OCI-LY1 (cell line): ENCODE data around the gene FKRP.

Experiments
- H2AFZ ChIP-seq: fragments of 200-600 bp; sonication (generic), shearing (Covaris generic); 2 replicates; pipeline ENCODE4 v1.6.0; 2014; ENCODE audit warnings: antibody characterized with exemption, mild to moderate bottlenecking, low read length
- H3F3A ChIP-seq: fragments of 200-600 bp; sonication (generic), shearing (Covaris generic); 2 replicates; pipeline ENCODE4 v1.6.0; 2014; ENCODE audit warnings: mild to moderate bottlenecking, antibody characterized with exemption, low read length, moderate library complexity; ENCODE audit not compliant: insufficient read depth
- H3K27ac ChIP-seq: fragments of 200-600 bp; sonication (generic); 2 replicates; pipeline ENCODE4 v1.5.1; 2014; ENCODE audit warnings: low read length, mixed run types, mild to moderate bottlenecking, low read depth; ENCODE audit not compliant: poor library complexity, severe bottlenecking
- H3K27me3 ChIP-seq: fragments of 200-600 bp; sonication (generic); 2 replicates; pipeline ENCODE4 v1.6.0; 2014; ENCODE audit warnings: antibody characterized with exemption, mild to moderate bottlenecking, low read length, moderate library complexity; ENCODE audit not compliant: insufficient read depth
- H3K36me3 ChIP-seq: fragments of 200-600 bp; sonication (generic); 2 replicates; pipeline ENCODE4 v1.6.1; 2014; ENCODE audit warnings: mild to moderate bottlenecking, antibody characterized with exemption, low read length, moderate library complexity, mixed read lengths; ENCODE audit not compliant: insufficient read depth
- H3K4me1 ChIP-seq: fragments of 200-600 bp; sonication (generic); 2 replicates; pipeline ENCODE4 v1.5.1; 2014; ENCODE audit warnings: mild to moderate bottlenecking, low read length, moderate library complexity; ENCODE audit not compliant: insufficient read depth, severe bottlenecking
- H3K4me2 ChIP-seq: fragments of 200-600 bp; sonication (generic), shearing (Covaris generic); 2 replicates; pipeline ENCODE4 v1.6.1; 2014; ENCODE audit warnings: low read length
- H3K4me3 ChIP-seq: fragments of 200-600 bp; sonication (generic); 2 replicates; pipeline ENCODE4 v1.5.1; 2014; ENCODE audit warnings: low read length, low read depth, mild to moderate bottlenecking, mixed read lengths; ENCODE audit not compliant: poor library complexity, severe bottlenecking
- H3K79me2 ChIP-seq: fragments of 200-600 bp; shearing (Covaris generic); 2 replicates; pipeline ENCODE4 v1.6.1; 2016; ENCODE audit warnings: mixed run types, low read length, mixed read lengths; ENCODE audit not compliant: insufficient read depth
- H3K9ac ChIP-seq: fragments of 200-600 bp; sonication (generic), shearing (Covaris generic); 2 replicates; pipeline ENCODE4 v1.6.1; 2014; ENCODE audit warnings: mild to moderate bottlenecking, low read length, mixed read lengths
- H3K9me2 ChIP-seq: fragments of 200-600 bp; sonication (generic), shearing (Covaris generic); 2 replicates; pipeline ENCODE4 v1.6.1; 2014; ENCODE audit warnings: low read depth, mild to moderate bottlenecking, low read length, mixed read lengths
- H3K9me3 ChIP-seq: fragments of 200-600 bp; shearing (Covaris generic); 2 replicates; pipeline ENCODE4 v1.6.1; 2014; ENCODE audit warnings: low read length, mixed read lengths
- H4K20me1 ChIP-seq: fragments of 200-600 bp; sonication (generic), shearing (Covaris generic); 2 replicates; pipeline ENCODE4 v1.6.0; 2016; ENCODE audit warnings: mild to moderate bottlenecking, low read length; ENCODE audit not compliant: insufficient read depth
- EZH2 ChIP-seq: fragments of 200-600 bp; sonication (generic), shearing (Covaris generic); IDR thresholded peaks from 2 replicates; pipeline ENCODE4 v1.8.0; 2017; ENCODE audit warnings: borderline replicate concordance, mixed run types, mild to moderate bottlenecking, antibody characterized with exemption, low read length, moderate library complexity, mixed read lengths
- TF ChIP-seq, protein P1 (sequence below): fragments of 200-600 bp; sonication (generic), shearing (Covaris generic); IDR thresholded peaks from 2 replicates; pipeline ENCODE4 v1.5.1; 2017; ENCODE audit warnings: mild to moderate bottlenecking, antibody characterized with exemption, low read length, moderate library complexity, mixed read lengths

The FKRP gene

DNA sequence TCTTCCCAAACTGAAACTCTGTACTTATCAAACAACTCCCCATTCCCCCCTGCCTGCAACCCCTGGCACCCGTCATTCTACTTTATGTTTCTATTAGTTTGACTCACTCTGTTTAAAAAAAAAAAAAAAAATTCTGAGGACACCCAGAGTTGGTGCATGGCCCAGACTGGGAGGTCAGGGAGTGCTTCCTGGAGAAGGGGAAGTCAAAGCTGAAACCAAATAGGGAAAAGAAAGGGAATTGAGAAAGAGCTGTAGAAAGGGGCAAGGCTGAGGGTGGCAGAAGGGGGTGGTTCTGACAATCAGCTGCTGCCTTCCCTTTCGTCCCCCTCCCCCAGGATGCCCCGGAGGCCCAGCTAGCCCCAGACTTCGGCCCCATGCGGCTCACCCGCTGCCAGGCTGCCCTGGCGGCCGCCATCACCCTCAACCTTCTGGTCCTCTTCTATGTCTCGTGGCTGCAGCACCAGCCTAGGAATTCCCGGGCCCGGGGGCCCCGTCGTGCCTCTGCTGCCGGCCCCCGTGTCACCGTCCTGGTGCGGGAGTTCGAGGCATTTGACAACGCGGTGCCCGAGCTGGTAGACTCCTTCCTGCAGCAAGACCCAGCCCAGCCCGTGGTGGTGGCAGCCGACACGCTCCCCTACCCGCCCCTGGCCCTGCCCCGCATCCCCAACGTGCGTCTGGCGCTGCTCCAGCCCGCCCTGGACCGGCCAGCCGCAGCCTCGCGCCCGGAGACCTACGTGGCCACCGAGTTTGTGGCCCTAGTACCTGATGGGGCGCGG is 9.4 kb downstream of the FKRP start:
- Histone ChIP-seq H3K9me3 (no peaks in the 10 kb centered on the region), H3K4me2 (no peak overlapping the region), H3K4me1 (peaks cover 20% of the 10 kb centered on the region), H3K9ac (no peak overlapping the region), H3K36me3 (peaks cover 3% of the 10 kb centered on the region), H3K27me3 (no peaks in the 10 kb centered on the region), H2AFZ (no peak overlapping the region), H3K4me3 (no peak overlapping the region), H4K20me1 (no peaks in the 10 kb centered on the region), H3K79me2 (no peaks in the 10 kb centered on the region), H3K9me2 (no peaks in the 10 kb centered on the region), H3K27ac (no peak overlapping the region), H3F3A (no peaks in the 10 kb centered on the region)
- TF ChIP-seq, protein P1, sequence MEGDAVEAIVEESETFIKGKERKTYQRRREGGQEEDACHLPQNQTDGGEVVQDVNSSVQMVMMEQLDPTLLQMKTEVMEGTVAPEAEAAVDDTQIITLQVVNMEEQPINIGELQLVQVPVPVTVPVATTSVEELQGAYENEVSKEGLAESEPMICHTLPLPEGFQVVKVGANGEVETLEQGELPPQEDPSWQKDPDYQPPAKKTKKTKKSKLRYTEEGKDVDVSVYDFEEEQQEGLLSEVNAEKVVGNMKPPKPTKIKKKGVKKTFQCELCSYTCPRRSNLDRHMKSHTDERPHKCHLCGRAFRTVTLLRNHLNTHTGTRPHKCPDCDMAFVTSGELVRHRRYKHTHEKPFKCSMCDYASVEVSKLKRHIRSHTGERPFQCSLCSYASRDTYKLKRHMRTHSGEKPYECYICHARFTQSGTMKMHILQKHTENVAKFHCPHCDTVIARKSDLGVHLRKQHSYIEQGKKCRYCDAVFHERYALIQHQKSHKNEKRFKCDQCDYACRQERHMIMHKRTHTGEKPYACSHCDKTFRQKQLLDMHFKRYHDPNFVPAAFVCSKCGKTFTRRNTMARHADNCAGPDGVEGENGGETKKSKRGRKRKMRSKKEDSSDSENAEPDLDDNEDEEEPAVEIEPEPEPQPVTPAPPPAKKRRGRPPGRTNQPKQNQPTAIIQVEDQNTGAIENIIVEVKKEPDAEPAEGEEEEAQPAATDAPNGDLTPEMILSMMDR, result no peak
- TF ChIP-seq EZH2, result no peak

DNA sequence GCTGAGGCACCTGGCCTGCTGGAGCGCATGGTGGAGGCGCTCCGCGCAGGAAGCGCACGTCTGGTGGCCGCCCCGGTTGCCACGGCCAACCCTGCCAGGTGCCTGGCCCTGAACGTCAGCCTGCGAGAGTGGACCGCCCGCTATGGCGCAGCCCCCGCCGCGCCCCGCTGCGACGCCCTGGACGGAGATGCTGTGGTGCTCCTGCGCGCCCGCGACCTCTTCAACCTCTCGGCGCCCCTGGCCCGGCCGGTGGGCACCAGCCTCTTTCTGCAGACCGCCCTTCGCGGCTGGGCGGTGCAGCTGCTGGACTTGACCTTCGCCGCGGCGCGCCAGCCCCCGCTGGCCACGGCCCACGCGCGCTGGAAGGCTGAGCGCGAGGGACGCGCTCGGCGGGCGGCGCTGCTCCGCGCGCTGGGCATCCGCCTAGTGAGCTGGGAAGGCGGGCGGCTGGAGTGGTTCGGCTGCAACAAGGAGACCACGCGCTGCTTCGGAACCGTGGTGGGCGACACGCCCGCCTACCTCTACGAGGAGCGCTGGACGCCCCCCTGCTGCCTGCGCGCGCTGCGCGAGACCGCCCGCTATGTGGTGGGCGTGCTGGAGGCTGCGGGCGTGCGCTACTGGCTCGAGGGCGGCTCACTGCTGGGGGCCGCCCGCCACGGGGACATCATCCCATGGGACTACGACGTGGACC is 10.1 kb downstream of the FKRP start:
- H3K4me3 ChIP-seq, result no peak overlapping the region
- no peaks in the 10 kb centered on the region for H3K9me2 ChIP-seq
- H3K9ac ChIP-seq, result no peak overlapping the region
- H3K27me3 ChIP-seq, result no peaks in the 10 kb centered on the region
- H3K36me3 ChIP-seq, result peaks cover 3% of the 10 kb centered on the region
- H4K20me1 ChIP-seq, result no peaks in the 10 kb centered on the region
- peaks cover 13% of the 10 kb centered on the region for H3K4me1 ChIP-seq
- no peak overlapping the region for H3K27ac ChIP-seq
- no peaks in the 10 kb centered on the region for H3K9me3 ChIP-seq
- H2AFZ ChIP-seq, result no peak overlapping the region
- no peaks in the 10 kb centered on the region for H3F3A ChIP-seq
- no peak overlapping the region for H3K4me2 ChIP-seq
- TF ChIP-seq EZH2, result no peak
- TF ChIP-seq, protein P1, result no peak
- H3K79me2 ChIP-seq, result no peaks in the 10 kb centered on the region

DNA sequence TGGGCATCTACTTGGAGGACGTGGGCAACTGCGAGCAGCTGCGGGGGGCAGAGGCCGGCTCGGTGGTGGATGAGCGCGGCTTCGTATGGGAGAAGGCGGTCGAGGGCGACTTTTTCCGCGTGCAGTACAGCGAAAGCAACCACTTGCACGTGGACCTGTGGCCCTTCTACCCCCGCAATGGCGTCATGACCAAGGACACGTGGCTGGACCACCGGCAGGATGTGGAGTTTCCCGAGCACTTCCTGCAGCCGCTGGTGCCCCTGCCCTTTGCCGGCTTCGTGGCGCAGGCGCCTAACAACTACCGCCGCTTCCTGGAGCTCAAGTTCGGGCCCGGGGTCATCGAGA is 10.7 kb downstream of the FKRP start:
- Histone ChIP-seq H3K4me3 (no peak overlapping the region), H3K36me3 (peaks cover 3% of the 10 kb centered on the region), H3K27ac (no peak overlapping the region), H4K20me1 (no peaks in the 10 kb centered on the region), H3K9me2 (no peaks in the 10 kb centered on the region), H3K79me2 (no peaks in the 10 kb centered on the region), H3K4me1 (peaks cover 13% of the 10 kb centered on the region), H3K27me3 (no peaks in the 10 kb centered on the region), H3K4me2 (no peak overlapping the region), H3K9me3 (no peaks in the 10 kb centered on the region), H3K9ac (no peak overlapping the region), H2AFZ (no peak overlapping the region), H3F3A (no peaks in the 10 kb centered on the region)
- no peak for TF ChIP-seq EZH2
- TF ChIP-seq, protein P1, result no peak
